ENCODE results near the gene CIROP. TPM values are rescaled to one million over a fixed set of nuclear protein-coding genes. Genes with fewer than 3 reads are reported as not detected.

Gene CIROP
- total RNA-seq, 1 experiment from 2014 or later: not detected

GRCh38 chr14:23101213-23101970, 3.4 kb downstream of the CIROP start:
- Histone ChIP-seq H2AFZ (ENCODE audit: low read length) (no peak overlapping the region), H3K23me2 (ENCODE audit: insufficient read length, low read depth, low read length, poor library complexity, severe bottlenecking) (no peaks in the 10 kb centered on the region), H2BK15ac (ENCODE audit: low read depth, low read length) (no peak overlapping the region), H2BK12ac (ENCODE audit: insufficient read length, low read depth, low read length) (no peak overlapping the region), H3K4me1 (ENCODE audit: insufficient read depth, low read length) (no peaks in the 10 kb centered on the region; the same call in 1 of the 2 replicates), H3T11ph (ENCODE audit: low read length) (no peak overlapping the region), H3K14ac (ENCODE audit: insufficient read depth, low read length) (no peak overlapping the region), H3K18ac (ENCODE audit: insufficient read length, low read depth, low read length) (no peak overlapping the region), H3K4me2 (ENCODE audit: insufficient read depth, insufficient read length, low read length) (no peak overlapping the region), H3K4ac (ENCODE audit: low read depth, low read length) (no peak overlapping the region), H3K23ac (ENCODE audit: insufficient read length, low read depth, low read length) (no peak overlapping the region), H2BK5ac (ENCODE audit: insufficient read length, low read length) (no peak overlapping the region), H4K20me1 (ENCODE audit: control insufficient read depth, insufficient read depth, insufficient read length) (no peaks in the 10 kb centered on the region), H4K5ac (ENCODE audit: insufficient read length, low read depth, low read length) (no peak overlapping the region), H3K79me2 (ENCODE audit: insufficient read depth, low read length) (peaks cover 4% of the 10 kb centered on the region; the same call in 1 of the 2 replicates), H2AK5ac (ENCODE audit: insufficient read length, low read length) (no peak overlapping the region), H3K27me3 (ENCODE audit: insufficient read depth, low read length) (no peaks in the 10 kb centered on the region), H3K27ac (ENCODE audit: insufficient read length, low read depth, low read length) (no peak overlapping the region), H3K56ac (ENCODE audit: insufficient read length, low read depth, low read length) (no peak overlapping the region), H2BK20ac (ENCODE audit: low read depth, low read length, poor library complexity, severe bottlenecking) (no peak overlapping the region), H4K91ac (ENCODE audit: insufficient read length, low read depth, low read length) (no peak overlapping the region), H3K9ac (ENCODE audit: extremely low read depth, insufficient read length, low read length) (no peak overlapping the region), H4K8ac (replicated peaks; ENCODE audit: insufficient read length, low read depth, low read length) (no peak overlapping the region), H2BK120ac (ENCODE audit: low read depth, low read length, poor library complexity, severe bottlenecking) (no peak overlapping the region), H3K79me1 (ENCODE audit: insufficient read depth, low read depth, low read length, poor library complexity, severe bottlenecking) (peaks cover 2% of the 10 kb centered on the region), H3K9me3 (ENCODE audit: control insufficient read depth, low read depth, low read length) (no peaks in the 10 kb centered on the region)
- H3K9me3 Mint-ChIP-seq: no peaks in the 10 kb centered on the region
- no peak overlapping the region for H3K4me3 Mint-ChIP-seq
- peaks cover 27% of the 10 kb centered on the region for H3K27me3 Mint-ChIP-seq (ENCODE audit: low read depth)
- H3K4me1 Mint-ChIP-seq: peaks cover 51 to 62% of the 10 kb centered on the region in 2 experiments
- no CpG with 5 or more reads among the region's 6 CpGs for WGBS (ENCODE audit: extremely low coverage, insufficient read length, low lambda C conversion rate)
- no peak for DNase-seq
- TF ChIP-seq CTCF (conservative IDR thresholded peaks at IDR 0.05): no peak
- H3K27ac Mint-ChIP-seq: no peak overlapping the region
- H3K36me3 Mint-ChIP-seq (ENCODE audit: insufficient read depth in 1 of 3, low read depth in 3 of 3): peaks cover 11 to 25% (median 24%) of the 10 kb centered on the region in 3 experiments

All from H9 (cell line).